Nephron (organoid): Measurements from ENCODE around the gene ZBTB48.
"Not testable (repeated sequence)": the region's sequence is repeated elsewhere in the genome, so short reads cannot be mapped to it uniquely, and the experiment has no call there.

Experiments used
- H3K27ac Mint-ChIP-seq, 3 experiments: 2 replicates each; pipeline ENCODE4 v1.8.0; 2020; ENCODE audit warnings: mixed read lengths in 3 of 3, mild to moderate bottlenecking in 2 of 3, moderate library complexity in 1 of 3
- H3K27me3 Mint-ChIP-seq: 2 replicates; pipeline ENCODE4 v1.8.0; 2021; ENCODE audit warnings: low read depth, mild to moderate bottlenecking, moderate library complexity, mixed read lengths
- H3K36me3 Mint-ChIP-seq: 2 replicates; pipeline ENCODE4 v1.8.0; 2020; ENCODE audit warnings: low read depth, mixed read lengths
- H3K4me1 Mint-ChIP-seq: 2 replicates; pipeline ENCODE4 v1.8.0; 2020; ENCODE audit warnings: mixed read lengths
- H3K4me3 Mint-ChIP-seq, 3 experiments: 2 replicates each; pipeline ENCODE4 v1.8.0; 2020; ENCODE audit warnings: mild to moderate bottlenecking in 3 of 3, mixed read lengths in 3 of 3, moderate library complexity in 2 of 3
- H3K9me3 Mint-ChIP-seq: 2 replicates; pipeline ENCODE4 v1.8.0; 2020; ENCODE audit warnings: mixed read lengths
- CTCF ChIP-seq, 3 experiments: fragments of 200-600 bp; sonication (generic); IDR thresholded peaks; one replicate each; pipeline ENCODE4 v1.5.0; 2021; ENCODE audit warnings: antibody characterized with exemption in 3 of 3; ENCODE audit not compliant: unreplicated experiment in 3 of 3

Gene ZBTB48

GRCh38 chr1:6554031-6554906, 25.5 kb upstream of the ZBTB48 start, which contains the start of gene NOL9:
Gene NOL9, minus strand, starts transcription at chr1:6554513. Its CDS starts 11 bp downstream, at chr1:6554502.
- Mint-ChIP-seq H3K36me3 (peaks cover 10% of the 10 kb centered on the region), H3K4me3 (peak within 1 kb of the TSS; percentile 84 to 87 (median 85))

GRCh38 chr1:6554907-6555778, 24.7 kb upstream of the ZBTB48 start, which contains the start of gene TAS1R1:
Gene TAS1R1, plus strand, starts transcription at chr1:6555307. Its CDS starts 67 bp downstream, at chr1:6555374.
- Mint-ChIP-seq H3K27ac (peak within 1 kb of the TSS; percentile 38 to 69 (median 63)), H3K4me1 (peaks cover 14% of the 10 kb centered on the region), H3K27me3 (no peaks in the 10 kb centered on the region), H3K9me3 (no peaks in the 10 kb centered on the region), H3K36me3 (peaks cover 4% of the 10 kb centered on the region), H3K4me3 (peak within 1 kb of the TSS; percentile 72 to 83 (median 81))
- TF ChIP-seq CTCF (IDR thresholded peaks at IDR 0.05; ENCODE audit: unreplicated experiment in 3 of 3) = no peak

More at GRCh38 chr1:6554031-6554906, 25.5 kb upstream of the ZBTB48 start, which contains the start of gene NOL9:
- no peaks in the 10 kb centered on the region for H3K9me3 Mint-ChIP-seq
- peak within 1 kb of the TSS; percentile 38 to 69 (median 63) for H3K27ac Mint-ChIP-seq
- peak; percentile 93 to 96 (median 96) for TF ChIP-seq CTCF (IDR thresholded peaks at IDR 0.05; ENCODE audit: unreplicated experiment in 3 of 3)
- peaks cover 14% of the 10 kb centered on the region for H3K4me1 Mint-ChIP-seq
- no peaks in the 10 kb centered on the region for H3K27me3 Mint-ChIP-seq

DNA sequence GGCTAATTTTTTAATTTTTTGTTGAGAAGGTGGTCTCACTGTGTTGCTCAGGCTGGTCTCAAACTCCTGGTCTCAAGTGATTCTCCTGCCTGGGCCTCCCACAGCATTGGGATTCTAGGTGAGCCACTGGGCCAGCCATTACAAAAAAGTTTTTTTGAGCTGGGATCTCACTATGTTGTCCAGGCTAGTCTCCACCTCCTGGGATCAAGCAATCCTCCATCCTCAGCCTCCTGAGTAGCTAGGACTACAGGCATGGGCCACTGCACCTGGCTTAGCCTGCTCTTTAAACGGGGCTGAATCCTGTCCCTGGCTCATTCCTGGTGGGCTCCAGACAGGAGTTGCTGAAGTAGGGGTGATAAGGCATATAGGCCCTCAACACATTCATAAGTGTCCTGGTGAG, 22.2 kb upstream of the ZBTB48 start:
- Mint-ChIP-seq H3K27ac (no peak overlapping the region), H3K9me3 (peaks cover 4% of the 10 kb centered on the region), H3K4me3 (no peak overlapping the region), H3K27me3 (peaks cover 4% of the 10 kb centered on the region), H3K4me1 (peaks cover 14% of the 10 kb centered on the region), H3K36me3 (no peaks in the 10 kb centered on the region)
- no peak for TF ChIP-seq CTCF (IDR thresholded peaks at IDR 0.05; ENCODE audit: unreplicated experiment in 3 of 3)

DNA sequence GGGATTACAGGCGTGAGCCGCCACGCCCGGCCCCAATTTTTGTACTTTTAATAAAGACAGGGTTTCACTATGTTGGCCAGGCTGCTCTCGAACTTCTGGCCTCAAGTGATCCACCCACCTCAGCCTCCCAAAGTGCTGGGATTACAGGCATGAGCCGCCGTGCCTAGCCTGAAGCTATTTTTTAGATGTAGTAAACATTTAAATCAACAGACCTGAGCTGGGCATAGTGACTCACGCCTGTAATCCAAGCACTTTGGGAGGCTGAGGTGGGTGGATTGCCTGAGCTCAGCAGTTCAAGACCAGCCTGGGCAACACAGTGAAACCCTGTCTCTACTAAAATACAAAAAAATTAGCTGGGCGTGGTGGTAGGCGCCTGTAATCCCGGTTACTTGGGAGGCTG, 20.6 kb upstream of the ZBTB48 start:
- H3K4me3 Mint-ChIP-seq, H3K36me3 Mint-ChIP-seq, H3K9me3 Mint-ChIP-seq, H3K4me1 Mint-ChIP-seq, H3K27ac Mint-ChIP-seq, H3K27me3 Mint-ChIP-seq: not testable (repeated sequence)

- Mint-ChIP-seq H3K4me1 (peaks cover 3% of the 10 kb centered on the region), H3K9me3 (peaks cover 4% of the 10 kb centered on the region), H3K36me3 (no peaks in the 10 kb centered on the region), H3K4me3 (no peak overlapping the region), H3K27ac (no peak overlapping the region), H3K27me3 (peaks cover 4% of the 10 kb centered on the region)
- TF ChIP-seq CTCF (IDR thresholded peaks at IDR 0.05; ENCODE audit: unreplicated experiment in 3 of 3) = no peak
Observed at GRCh38 chr1:6560267-6560666, 19.5 kb upstream of the ZBTB48 start.

DNA sequence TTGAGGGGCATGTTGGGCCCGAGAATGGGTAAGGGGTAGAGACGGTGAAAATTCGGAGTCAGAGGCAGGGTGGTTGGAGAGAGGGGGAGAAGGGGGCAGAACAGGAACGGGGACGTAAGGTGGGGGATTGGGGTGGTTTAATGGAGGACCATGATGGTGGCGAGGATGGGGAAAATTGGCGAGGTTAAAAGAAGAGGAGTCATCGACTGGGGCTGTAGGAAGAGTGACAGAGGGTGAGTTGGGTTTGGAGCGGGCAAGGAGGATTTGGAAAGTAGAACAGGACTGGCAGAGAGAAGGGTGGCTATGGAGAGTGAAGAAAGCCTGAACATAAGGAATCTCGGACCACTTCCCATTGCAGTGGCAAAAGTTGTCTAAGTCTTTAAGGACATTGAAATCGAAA, 10.8 kb upstream of the ZBTB48 start:
- H3K27me3 Mint-ChIP-seq = peaks cover 11% of the 10 kb centered on the region
- H3K27ac Mint-ChIP-seq = no peak overlapping the region
- TF ChIP-seq CTCF (IDR thresholded peaks at IDR 0.05; ENCODE audit: unreplicated experiment in 3 of 3) = no peak
- no peaks in the 10 kb centered on the region for H3K36me3 Mint-ChIP-seq
- H3K9me3 Mint-ChIP-seq = no peaks in the 10 kb centered on the region
- H3K4me1 Mint-ChIP-seq = no peaks in the 10 kb centered on the region
- no peak overlapping the region for H3K4me3 Mint-ChIP-seq
